Activated effector memory CD4-positive, alpha-beta T cell treated with anti-CD3 and anti-CD28 coated beads, Interleukin-2, amount 50 U/mL, for 16 hours (primary cell): ENCODE data around the gene SYCP2.

Experiments used
- DNase-seq: peaks from one replicate; pipeline ENCODE4 v3.0.0-alpha.2; 2020

The SYCP2 gene

GRCh38 chr20:59944726-59945125, 11.3 kb upstream of the SYCP2 start:
- DNase-seq, result no peak

DNA sequence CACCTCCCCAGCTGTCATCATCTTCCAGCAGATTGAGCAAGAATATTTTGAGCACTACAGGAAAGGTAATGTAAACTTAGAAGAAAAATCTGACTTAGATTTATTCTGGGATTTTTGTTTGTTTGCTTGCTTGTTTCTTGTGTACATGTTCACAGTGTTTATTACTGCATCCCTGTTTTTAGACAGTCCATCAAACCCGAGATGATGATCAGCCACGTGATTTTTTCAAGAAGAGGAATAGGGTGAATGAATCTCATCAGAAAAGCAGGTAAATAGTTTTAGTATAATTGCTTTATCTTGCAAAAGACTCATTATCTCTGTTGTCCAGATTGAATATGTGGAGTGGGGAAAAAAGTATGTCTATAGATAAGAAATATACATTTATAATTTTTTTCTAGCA, 8.8 kb upstream of the SYCP2 start:
- no peak for DNase-seq

DNA sequence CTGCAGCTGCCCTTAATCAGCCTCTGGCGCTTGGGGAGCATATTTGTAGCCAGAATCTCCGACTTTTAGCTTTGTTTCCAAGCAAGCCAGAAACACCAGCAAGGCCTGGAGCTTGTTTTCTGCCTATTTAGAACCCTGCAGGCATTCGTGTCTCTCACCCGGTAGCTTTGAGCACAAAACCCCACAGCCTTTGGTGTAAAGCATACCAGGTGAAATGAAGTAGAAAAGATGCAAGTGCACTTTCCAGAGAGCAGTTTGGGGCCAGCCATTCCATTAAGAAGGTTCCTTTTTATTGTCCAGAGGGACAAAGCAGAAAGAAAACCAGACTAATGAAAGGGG, 7.5 kb upstream of the SYCP2 start:
- DNase-seq, result no peak

DNA sequence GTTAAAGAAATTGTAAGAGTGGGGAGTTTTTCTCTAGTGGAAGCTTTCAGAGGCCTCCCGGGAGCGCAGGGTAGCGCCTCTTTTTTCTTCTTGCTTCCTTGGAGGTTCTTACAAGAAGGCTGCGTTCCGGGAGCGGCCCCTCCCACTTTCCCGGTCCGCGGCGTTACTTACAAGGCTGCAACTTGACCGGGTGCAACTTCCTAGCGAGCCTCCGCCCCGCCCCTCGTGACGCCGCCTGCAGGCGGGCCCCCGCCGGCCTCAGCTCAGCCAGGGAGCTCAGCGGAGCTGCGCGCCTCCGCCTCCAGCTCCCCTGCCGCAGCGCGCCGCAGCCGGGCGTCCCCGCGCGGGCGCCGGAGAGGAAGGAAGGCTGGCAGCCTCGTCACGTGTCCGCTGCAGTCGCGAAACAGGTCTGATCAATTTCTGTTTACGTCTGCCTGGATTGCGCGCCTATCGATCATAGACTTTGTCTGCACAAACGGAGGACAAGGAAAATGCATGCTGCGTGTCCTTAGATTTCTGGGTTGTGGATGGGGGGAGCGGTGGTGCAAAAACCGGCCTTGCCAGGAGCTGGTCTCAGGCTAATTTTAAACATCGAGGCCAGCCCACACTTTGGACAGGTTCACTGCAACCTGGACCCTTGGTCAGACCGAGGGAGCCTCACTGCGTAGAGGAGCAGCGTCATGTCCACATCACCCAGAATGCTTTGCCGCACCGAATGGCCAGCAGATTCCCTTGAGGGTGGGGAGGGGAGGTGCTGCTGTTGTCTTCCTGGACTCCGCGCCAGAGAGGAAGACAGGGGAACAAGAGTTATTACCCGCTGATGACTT, 6.9 kb upstream of the SYCP2 start, which contains the start of the genes FAM217B and PPP1R3D:
Gene FAM217B, plus strand, starts transcription at position 261 of the 827 bp plus-strand sequence. CDS start 3,555 bp downstream, outside the sequence.
Gene PPP1R3D, minus strand, starts transcription at position 177 of the 827 bp plus-strand sequence. CDS start 374 bp downstream, outside the sequence.
- DNase-seq, result peak; percentile 96

GRCh38 chr20:59939879-59940128, 6.4 kb upstream of the SYCP2 start:
- DNase-seq, result no peak

DNA sequence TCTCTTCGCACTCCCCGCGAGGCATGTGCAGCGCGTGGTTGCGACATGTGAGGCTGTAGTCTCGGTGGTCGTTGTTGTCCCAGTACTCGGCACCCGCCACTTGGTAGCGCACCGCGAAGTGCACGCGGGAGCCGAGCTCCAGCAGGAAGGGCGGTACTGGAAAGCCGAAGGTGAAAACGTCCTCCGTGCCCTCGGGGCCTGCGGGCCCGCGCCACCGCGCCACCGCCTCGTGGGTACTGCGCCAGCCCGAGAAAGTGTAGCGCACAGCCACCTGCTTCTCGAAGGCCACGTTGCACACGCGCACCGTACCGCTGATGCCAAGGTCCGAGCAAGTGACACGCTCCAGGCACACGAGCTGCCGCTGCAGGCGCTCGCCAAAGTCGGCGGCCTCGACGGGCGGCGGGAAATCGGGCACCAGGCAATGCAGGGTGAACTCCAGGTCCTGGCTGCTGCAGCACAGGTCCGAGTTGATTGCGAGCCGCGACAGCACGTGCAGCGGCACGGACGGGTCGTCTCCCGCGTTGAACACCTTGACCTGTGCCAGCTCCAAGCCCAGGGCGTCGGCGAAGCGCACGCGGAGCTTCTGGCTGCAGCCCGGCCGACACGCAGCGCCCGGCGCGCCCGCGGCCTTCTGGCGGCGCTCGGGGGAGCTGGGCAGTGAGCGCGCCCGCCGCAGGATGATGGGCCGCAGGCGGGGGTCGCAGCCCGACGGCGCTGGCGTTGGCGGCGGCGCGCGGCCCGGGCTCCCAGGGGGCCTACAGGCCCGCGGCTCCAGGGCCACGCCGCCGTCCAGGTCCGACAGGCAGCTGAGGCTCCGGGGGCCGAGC, 5.8 kb upstream of the SYCP2 start:
- peak; percentile 63 for DNase-seq

DNA sequence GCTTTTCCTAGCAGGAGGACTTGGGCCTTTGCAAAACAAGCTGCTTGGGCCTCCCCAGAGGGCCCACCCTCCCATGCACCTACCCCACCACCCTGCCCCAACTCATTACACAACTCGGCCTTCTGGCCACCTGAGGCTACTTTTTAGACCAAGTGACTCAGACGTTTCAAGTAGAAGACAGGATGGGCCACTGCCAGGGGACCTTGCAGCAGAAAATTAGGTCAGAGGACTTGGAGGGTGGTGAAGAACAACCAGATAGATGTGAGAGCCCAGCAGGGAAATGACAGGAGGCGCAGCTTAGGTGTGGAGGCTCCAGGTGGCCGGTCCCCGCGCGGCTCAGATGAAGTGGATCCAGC, 5.2 kb upstream of the SYCP2 start:
- no peak for DNase-seq

DNA sequence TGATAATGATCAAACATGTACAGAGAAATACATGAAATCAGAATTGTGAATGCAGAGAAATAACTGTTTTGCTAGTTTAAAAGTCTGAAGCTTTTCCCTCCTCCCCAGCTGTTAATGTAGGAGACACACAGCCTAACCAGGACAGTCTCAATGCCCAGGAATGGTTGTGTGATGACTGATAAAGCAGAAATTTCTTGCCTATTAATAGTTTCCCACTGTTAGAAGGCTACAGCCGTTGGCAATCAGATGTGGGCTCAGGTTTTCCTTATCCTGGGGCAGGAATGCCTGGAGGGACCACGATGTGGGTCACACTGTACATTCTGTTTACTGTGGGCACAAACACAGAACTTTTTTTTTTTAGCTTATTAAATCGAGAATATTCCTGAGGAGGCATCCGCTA, 4.8 kb upstream of the SYCP2 start:
- DNase-seq, result no peak

DNA sequence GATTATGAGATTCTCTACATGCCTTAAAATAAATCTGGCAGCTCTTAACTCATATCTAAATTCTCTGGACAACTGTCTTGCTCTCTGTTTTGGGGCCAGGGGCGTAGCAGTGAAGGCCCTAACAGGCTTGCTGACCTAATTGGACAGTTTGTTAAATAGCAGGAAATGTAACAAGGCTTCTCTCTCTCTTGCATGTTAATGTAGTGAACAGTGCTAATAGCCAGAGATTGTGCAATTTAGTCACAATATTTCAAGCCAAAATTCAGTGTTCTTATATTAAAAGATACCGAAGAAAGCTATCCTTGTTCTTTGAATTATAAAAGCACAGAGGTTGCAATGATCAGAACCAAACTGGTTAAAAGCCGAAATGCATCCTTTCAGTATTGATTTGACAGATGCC, 3.7 kb upstream of the SYCP2 start:
- DNase-seq, result no peak

DNA sequence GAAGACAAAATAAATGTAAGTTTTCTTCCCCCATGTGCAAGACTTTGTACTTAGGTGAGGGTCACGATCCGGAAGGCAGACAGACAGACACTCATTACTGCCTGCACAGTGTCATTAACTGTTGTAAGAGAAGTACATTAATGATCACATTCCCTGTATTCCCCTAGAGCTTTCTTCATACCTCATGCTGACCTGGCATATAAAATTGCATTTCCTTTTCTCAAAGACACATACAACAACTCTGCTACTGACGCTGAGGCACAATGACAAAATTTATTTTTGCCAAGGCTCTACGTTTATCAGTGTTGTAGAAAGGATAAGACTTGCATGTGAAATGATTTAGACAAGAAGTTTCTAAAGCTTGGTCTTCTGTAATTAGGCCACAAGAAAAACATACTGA, 3.0 kb upstream of the SYCP2 start:
- DNase-seq, result no peak

- no peak for DNase-seq
These were observed 2.2 kb upstream of the SYCP2 start for GRCh38 chr20:59935457-59936185.

DNA sequence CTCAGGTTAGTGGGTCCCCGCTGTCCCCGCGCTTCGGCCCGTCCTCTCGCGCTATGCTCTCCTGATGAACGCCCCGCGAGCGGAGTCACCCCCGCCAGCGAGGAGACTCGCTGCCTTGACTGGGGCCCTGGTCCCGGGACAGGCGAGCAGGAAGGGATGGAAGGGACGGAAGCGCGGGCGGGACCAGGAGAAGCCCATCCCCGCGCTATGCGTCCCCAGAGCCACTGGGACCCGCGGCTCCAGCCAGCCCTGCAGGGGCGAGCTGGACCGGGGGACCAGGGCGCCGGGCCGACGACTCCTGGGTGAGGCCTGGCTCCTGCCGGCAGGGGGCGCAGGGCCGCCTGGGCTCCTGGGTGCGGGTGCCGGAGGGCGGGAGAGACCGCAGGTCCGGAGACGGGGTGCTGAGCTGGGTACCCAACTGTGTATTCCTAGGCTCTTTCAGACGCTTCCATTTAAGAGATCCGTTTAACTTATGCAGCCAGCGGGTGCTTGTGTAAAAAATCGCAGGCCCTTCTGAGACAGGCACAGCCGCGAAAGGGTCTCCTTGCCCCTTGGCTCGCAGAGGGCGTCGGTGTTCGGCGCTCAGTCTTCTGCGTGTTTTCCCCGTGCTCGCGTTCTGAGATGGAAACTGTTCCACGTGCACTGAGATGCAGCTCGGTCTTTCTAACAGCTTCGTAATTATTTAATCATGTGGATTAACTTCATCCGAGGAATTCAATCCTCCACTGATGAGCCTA, 580 bp upstream of the SYCP2 start:
- DNase-seq, result peak; percentile 94

- no peak for DNase-seq
These were observed 681 bp downstream of the SYCP2 start for GRCh38 chr20:59932616-59933295.

DNA sequence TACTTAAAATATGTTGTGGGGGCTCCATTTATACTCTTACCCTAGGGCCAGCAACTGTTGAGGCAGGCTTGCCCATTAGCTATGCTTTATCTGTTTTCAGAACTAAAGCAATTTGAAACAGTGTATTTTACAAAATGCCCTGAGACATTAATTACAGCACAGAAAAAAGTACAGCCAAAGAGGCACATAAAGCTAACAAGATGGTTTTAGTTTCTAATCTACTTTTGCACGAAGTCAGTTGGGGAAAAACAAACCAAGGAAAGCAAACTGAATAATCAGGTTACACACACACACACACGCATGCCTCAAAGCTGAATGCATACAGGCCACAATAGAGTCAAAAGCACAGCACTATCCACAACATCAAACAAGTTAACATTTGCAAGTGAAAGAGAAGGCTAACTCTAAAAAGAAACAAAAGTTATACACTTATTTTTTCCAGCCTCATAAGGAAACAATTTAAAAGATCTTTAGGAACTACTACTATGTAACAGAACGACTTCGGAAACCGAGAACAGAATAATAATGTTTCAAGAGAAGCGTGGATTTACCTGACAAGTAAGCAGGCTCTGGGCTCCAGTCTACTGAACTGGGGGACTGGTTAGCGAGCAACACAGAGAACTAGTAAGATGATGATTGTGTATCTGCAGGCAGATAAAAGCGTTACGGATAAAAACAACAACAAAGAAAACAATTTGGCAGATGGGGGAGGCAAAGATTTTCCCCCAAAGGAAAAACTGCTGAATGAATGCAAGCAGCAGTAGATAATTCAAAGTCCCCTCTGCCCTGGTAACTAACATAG, 1.7 kb downstream of the SYCP2 start:
- no peak for DNase-seq

- DNase-seq, result no peak
These were observed 7.5 kb downstream of the SYCP2 start for GRCh38 chr20:59925899-59926298.

DNA sequence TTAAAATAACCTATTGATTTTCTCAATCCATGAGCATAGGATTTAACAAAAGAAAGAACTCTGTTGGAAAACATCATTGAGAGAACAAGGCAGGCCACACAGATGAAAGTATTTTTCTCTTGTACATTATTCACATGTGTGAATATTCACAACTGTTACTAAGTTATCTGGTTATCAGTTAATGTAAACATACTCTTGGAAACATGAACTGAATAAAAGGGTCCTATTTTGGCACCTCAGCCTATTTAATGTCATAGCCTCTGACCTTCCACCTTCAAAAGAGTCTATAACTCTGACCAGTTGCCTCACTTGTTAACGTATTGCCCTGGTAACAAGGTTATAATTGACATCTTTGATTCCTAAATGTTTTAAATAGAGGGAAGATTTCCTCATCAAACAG, 8.1 kb downstream of the SYCP2 start:
- no peak for DNase-seq

GRCh38 chr20:59923514-59923913, 9.9 kb downstream of the SYCP2 start:
- DNase-seq, result no peak

- no peak for DNase-seq
These were observed 12.5 kb downstream of the SYCP2 start for GRCh38 chr20:59920944-59921343.

GRCh38 chr20:59912609-59913008, 20.8 kb downstream of the SYCP2 start:
- no peak for DNase-seq

DNA sequence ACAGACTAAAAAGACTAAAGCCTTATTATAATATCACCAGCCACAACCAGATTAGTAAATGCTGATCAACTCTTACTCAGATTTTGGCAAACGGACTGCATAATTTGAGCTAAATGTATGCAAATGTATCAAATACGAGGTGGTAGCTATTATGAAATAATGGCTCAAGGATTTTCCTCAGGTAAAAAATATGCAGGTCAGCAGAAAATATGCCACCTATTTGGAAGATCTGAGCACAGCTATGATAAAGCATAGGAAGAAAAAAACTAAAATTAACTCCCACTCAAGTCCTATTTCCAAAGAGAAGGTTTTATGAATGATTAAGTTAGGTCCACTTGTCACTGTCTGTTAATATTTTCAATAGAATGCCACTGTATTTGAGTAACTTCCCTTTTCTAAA, 22.4 kb downstream of the SYCP2 start:
- no peak for DNase-seq

GRCh38 chr20:59908855-59909254, 24.6 kb downstream of the SYCP2 start:
- no peak for DNase-seq

DNA sequence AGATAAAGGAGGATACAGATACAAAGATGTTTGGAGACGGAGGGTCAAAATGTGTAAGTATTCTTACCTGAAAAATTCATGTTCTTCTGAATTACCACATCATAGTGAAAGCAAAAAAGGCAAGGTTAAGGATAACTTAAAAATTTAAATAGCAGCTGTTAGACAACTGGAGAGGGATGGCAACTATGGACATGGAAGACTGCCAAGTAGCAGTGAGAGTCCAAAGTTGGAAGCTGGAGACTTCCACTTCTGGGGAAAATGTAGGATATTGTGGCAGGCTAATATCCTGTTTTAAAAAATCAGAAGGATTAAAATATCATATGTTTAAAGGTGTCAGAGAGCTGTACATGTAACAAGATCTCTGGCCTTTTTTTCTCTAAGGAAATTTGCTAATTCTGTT, 29.8 kb downstream of the SYCP2 start:
- DNase-seq, result no peak
